ENCODE measurements around the gene ROR1.

Gene ROR1

DNA sequence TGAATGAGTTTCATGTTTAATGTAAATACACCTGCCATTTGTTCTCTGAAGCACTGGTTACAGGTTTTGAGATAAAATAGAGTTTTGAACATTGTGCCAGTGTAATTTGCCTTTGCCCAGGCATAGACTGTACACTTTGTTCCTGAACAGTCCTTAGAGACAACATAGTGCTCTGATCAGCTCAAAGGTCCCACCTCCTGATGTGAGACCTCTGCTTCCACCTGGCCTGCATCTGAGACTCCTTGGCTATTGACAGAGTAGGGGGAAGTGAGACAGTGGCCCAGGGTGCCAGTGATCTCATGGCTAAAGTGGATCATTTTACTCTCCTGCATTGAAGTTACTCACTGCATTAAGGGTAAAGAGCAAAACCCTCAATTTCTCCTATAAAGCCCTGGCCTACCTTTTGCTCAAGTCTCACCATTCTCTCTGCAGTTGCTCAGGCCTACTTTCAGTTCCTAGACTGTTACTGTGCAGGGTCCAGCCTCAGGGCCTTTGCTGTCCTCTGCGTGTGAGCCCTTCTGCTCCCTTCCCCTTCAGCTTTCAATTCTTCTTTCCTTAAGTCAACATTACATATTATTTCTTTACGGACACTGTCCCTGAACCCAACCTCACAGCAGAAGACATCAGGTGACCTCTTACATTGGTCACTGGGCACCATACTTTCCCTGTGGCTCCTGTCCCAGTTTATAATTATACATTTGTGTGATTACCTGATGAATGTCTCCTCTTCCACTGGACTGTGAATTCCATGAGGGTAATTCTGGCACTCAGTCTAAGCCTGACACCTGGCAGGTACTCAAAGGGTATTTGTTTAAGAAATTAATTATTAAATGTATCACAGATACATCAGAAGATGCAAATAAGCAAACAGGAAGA, 142.9 kb downstream of the ROR1 start:
- DNase-seq = no peak

DNA sequence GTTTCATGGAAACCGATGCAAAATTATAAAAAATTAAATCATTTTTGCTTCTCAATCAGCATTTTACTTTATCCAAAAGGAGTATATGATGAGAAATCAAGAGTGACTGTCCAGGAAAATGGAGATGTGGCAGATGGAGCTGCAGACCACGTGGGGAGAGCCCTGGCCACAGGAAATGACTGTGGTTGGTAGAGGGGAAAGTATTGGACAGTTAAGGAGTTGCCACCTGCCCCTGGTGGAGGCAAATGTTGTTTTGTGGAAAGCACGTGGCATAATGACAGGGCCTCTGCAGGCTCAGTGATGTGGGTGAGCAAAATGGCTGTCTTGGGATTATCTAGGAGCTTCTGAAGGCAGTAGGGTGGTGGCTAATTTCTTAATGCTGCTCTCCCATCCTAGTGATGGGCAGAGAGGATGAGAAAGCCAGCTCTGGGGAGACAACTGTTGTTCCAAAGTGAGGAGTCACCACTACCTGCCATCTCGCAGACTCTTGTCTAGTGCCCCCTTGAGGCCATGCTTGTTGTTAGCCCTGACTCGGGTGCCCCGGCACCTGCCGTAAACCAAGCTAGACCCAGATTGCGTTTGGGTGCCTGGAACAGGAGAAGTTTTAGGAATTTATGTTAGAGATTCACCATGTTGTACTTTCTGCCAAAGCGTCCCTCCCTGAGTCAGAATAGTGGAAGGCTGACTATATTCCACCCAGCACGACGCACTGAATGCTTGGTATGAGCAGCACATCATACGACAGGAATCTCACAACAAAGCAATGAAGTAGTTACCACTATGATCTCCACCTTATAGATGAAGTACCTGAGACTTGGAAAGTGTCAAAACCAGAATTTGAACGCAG, 144.0 kb downstream of the ROR1 start:
- DNase-seq = peak; percentile 20

DNA sequence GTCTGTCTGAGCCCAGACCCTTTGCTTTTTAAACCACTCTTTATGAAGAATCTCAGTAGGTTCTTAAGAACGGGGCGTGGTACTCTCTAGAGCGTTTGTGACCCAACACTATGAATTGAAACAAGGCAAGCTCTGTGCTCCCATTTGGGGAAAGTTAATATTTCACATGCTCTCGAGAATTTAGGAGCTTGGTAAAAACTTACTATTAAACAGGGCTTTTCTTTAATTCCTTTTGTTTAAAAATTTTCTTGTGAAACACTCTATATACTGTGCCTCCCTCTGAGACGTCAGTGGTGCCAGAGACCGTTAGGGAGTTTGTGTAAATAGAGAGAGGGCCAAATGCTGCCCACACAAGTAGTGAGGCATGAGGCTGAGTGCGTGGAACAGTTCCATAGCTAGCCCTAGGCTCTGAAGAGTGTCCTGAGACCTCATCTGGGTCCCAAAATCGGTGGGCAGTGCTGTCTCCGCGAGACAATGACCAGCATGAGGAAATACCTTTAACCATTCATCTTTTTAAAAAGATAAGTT, 144.7 kb downstream of the ROR1 start:
- no peak for DNase-seq

DNA sequence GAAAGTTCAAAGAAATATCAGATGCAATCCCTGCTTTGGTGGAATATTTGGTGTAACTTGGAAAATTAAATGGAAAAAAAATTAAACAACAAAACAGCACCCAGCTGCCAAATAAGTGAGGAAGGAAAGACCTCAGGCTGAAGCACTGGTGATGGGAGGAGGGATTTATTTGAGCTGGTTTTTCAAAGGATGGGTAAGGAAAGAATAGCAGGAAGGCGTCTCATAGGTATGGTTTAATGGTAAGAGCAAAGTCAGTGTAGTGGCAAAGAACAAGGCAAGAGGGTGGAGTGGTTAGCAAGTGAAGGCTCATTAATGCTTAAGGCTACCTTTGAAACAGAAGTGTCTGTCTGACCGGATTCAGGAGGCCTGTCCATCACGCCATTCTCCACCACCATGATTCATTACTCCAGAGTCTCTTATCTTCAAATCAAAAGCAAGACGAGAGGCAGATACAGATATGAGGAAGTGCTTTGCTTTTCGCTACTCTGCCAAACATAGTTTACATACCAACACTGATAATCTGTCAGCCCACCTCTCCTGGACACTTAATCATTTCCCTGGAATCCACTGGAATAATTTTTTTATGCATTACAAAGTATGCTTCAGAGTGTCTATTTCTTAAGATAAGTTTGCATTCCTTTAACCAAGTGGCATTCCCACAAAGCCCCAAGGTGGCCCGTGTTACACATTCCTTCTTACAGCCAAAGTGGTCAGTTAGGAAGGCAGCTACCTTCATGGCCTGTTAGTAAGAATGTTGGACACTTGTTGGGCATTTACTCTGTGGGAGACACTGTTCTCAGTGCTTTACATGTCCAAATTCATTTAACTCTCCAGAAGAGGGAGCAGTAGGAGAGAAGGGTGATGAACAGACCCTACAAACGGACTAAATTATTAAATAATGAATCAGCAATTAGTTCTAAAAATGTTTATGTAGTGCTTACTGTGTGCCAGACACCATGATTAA, 146.6 kb downstream of the ROR1 start:
- no peak for DNase-seq

DNA sequence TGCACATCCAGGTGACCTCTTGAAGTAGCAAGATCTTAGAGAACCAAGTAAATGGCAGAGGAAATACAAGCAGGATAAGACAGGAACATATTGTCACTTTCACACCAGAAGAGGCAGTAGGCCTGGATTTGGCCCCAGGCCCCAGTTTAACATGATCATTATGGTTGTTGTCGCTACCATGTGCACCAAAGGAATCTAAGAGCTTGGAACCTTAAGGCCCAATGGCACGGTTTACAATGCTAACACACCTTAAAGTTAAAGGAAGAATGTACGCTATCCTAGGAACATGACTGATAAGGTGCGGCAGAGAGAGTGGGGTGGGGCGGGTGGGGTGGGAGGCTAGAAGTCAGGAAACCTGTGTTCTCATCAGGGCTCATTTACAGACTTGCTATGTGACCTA, 147.5 kb downstream of the ROR1 start:
- no peak for DNase-seq

DNA sequence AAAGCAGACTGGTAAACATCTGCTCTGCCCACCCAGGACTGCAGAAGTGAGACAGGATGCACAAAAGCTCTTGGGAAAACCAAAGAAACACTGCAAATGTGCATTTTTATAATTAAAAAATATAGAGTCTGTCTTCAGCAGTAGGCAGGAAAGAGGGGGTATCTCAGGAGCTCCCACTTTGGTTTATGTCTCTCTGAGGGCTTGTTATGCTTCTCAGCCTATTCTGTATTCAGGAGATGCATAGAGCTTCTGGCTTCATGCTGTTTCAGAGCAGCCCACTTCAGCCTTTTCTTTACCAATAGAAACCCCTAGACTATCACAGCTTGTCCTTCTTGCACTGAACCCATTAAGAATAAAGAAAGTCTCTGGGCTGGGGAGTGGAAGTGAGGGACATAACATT, 148.0 kb downstream of the ROR1 start:
- DNase-seq = no peak

DNA sequence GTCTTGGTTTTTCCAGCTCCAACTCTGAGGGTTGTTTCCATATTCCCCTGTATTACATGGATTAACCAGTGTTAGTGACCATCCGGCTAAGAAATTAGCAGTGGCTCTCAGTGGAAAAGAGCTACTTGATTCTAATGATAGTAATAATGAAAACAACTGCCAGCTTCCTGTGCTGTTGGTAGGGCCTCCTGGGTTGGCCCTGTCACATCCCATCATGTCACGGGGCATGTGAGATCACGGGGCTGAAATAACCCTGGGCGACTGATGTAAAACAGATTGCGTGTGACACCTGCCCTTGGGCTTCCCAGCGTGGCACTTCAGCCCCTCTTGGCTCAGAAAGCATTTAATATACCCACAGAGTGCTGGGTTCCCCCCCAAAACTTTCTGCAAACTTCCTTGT, 149.0 kb downstream of the ROR1 start:
- no peak for DNase-seq

DNA sequence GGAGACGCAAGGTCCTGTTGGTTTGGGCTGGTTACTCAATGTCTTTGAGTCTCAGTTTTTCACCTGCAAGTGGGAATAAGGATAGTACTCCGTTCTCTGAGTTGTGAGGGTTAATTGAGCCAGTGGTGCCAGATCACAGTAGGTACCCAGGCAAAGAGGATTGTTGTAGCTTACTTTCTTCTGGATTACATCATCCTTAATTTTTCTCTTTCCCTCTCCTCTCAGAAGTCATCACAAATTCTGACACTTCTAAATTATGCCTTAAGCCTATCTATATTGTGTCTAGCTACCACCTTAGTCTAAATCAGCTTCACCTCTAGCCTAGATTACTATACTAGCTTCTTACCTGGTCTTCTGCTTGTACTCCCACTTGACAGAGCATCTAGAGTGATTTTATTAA, 149.5 kb downstream of the ROR1 start:
- no peak for DNase-seq

DNA sequence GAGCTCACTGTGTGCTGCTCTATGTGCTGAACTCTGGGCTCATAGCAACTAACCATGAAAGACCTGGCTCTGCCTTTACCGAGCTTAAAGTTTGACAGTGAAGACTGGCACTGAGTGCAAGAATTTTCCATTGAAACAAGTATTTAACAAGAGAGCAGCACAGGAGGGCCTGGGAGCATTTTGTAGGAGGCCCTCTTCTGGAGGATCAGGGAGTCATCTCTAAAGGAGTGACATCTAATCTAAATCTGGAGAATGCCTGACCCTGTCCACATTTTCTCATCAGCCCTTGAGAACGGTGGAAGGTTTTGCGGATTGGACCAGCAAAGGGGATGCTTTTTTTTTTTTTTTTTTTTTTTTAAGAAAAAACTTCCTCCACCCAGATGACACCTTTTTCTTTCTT, 150.8 kb downstream of the ROR1 start:
- no peak for DNase-seq

DNA sequence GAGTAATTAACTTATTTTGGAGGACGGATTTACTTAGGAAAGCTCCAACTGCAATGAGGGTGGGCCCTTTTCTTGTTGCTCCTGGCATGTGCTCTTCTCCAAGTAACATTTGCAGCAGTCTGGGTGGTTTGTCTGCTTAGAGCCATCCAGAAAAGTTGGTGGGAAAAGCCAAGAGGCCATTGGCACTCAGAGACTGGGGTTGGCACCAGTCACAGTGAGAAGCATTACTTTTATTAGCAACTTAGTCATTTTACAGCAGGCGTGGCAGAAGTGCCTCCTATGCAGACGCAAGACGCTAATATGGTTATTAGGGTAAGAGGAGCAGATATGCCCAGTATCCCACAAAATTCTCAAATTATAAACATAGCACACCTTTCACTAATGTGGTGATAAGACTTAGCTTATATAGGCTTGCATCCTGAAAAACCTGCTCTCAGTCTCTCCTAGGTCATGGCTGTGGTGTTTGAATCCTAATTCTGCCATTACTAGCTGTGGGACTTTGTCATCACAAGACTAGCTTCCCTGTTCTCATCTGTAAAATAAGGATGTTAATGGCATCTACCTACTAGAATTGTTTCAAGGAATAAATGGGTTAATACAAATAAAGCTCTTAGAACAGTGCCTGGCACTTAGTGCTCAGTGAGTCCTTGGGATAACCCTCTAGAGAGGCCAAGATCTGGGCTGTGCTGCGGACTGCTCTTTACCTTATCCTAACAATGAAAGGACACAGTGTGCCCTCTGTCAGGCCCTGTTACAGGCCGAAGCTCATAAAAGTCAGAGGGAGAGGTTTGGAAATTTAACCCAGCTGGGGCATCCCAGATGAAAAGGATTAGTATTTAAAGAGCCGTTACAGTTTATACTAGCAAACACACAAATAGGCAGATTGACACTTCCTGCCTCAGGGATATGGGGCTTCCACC, 154.6 kb downstream of the ROR1 start:
- no peak for DNase-seq

DNA sequence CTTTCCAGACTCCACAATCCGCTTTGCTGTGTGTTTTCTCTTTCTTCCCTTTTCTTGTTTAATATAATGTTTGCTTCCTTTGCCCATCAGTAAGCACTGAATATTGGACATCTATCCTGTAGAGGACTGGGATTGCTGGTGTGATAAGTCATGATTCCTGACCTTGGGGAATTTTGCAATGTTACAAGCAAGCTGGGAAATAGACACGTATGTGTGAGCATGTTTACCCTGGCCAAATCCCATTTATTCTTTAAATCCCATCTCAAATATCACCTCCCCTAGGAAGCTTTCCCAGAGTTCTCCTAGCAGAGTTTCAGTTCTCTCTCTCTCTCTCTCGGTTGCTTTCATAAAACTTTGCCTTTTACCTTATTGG, 155.3 kb downstream of the ROR1 start:
- no peak for DNase-seq

DNA sequence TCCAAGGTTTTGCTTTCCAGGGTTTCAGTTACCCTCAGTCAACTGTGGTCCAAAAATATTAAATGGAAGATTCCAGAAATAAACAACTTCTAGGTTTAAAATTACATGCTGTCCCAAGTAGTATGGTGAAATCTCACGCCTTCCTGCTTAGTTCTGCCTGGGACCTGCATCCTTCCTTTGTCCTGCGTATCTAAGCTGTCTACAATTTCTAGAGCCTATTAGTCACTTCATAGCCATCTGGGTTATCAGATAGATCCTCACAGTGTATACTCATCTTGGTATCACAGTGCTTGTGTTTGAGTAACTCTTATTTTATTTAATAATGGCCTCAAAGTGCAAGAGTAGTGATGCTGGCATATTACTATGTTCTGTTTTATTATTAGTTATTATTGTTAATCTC, 157.7 kb downstream of the ROR1 start:
- DNase-seq = no peak

DNA sequence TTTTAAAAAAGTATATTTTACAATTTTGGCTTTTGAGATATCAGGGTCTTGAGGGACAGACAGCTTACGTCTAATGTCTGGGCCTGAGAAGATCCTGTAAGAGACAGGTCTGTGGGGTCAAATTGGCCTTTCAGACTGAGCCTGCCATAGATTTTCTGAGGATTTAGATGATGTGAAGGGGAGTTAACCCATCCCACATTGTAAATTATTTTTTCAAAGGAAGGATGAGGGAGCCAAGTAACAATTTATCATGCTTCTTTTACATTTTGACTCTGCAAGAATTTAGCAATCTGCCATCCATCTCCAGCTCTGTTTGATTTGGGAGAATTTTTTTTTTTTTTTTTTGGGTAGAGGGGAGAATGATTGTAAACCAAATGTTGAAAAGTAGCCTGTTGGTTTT, 160.9 kb downstream of the ROR1 start:
- DNase-seq = no peak

DNA sequence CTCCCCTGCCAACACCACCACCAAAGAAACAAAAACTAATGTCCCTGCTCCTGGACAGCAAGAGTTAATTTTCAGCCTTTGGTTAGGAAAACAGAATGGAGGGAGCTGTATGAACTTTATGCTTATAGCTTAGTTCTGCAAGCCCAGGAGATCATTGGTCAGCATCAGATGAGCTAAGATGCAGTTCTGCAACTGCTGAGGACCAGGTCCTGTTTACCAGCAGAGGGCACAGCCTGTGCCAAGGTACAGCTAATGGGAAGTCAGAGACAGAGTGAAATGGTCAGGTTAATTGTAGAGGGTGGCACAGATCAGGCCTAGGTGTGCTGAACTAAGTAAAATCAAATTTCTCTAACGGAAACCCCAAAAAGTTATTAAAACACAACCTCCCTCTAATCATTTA, 161.3 kb downstream of the ROR1 start:
- no peak for DNase-seq

DNA sequence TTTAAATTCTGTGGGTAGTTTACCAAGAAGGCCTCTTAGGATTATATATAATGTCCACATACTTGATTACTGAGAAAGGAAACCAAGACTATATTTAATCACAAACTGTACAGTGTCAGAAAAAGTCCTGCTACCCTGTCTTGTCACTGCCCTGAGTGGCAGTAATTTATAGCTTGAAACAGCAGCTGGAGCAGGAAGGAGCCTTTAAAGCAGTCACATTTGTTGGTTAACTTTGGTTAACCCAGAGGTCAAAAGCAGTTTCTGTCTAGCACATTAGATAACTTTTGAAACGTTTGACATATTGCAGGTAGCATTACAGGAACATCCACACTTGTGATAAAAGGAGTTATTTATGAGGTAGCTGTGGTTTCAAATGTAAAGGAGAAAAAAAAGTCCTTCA, 161.7 kb downstream of the ROR1 start:
- DNase-seq = no peak

DNA sequence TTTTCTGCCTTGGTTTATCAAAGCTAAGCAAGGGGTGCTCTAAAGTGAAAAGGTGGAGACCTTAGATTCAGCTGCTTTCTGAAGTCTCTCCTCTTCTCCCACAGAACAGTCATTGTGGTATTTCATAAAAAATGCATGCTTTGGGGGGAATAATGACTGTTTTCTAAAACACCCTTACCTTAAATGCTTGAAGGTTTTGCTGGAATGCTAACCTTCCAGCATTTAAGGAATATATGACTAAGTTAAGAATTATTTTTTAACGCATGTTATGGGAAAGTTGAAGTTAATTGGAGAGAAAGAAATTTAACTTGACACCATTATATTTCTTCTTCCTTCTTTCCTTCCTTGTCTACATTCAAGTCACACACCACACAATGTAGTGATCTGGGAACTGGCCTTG, 162.5 kb downstream of the ROR1 start:
- no peak for DNase-seq

DNA sequence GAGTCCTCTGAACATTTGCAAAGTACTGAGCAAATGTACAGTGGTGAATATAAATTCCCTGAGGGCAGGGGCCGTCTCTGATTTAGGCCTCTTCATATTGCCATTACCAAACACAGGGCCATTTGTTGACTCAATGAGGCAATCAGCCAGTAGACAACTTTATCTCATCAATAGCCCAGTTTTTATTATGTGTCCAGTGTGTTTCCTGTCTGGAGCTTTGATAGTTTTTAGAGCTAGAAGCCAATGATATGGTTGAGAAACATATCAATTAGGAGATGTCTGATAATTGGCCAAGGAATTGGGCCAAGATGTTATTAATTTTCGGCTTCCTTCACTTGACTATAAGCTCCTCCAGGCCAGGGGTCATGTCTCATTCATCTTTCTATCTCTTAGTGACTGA, 163.0 kb downstream of the ROR1 start:
- DNase-seq = no peak

DNA sequence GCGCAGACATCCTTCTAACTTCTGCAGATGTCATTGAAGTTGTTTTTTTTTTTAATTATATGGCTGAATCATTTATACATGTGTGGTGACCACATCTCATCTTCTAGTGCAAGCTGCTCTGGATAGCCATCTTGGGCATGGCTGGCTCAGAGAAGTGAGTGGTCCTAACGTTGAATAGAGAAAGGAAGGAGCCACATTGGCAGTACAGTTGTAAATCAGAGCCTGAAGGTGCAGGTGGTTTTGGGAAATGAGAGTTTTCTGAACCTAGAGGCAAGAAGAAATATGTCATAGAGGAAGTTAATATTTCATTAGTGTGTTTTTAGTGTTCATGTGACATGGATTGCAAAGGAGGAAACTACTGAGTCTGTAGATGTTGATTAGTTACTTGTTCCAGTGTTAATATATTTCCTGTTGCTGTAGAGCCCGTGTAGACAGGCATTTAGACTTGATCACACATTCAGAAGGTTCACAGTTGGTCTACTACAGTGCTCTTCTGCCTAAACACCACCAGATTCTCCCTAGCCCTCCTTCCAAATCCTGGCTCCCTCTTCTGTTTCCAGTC, 163.7 kb downstream of the ROR1 start:
- DNase-seq = no peak

DNA sequence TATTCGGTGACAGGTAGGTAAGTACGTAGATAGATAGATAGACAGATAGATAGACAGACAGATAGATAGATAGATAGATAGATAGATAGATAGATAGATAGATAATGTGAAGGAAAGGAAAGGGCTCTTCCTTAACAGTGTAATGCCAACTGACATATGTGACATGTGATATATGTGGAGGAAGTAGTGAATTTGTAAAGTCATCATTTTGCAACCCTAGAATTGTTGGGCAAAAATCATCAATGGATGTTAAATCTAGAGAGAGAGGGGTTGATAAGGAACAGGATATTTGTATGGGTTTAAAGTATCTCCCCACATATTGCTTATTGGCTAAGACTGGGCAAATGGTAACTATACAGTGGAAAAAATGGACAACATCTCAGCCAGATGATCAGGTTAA, 166.6 kb downstream of the ROR1 start:
- no peak for DNase-seq

DNA sequence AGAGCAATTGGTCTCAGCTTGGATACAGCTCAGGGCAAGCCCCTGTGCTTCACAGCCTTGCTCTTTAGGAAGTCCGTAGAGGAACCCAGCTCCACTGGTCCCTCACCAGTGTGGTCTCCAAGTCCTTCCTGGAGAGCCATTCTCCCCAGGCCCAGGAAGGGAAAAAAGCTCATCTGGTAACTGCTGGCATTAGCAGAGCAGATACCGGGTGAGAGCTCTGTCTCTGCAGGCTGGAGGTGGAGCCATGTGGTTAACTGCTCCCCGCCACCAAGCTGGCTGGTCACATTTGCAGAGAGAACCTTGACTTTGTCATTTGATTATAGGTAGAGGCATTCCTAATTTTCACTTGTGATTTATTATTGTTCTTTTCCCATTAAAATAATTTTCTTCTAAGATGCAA, 169.6 kb downstream of the ROR1 start:
- DNase-seq = no peak

DNA sequence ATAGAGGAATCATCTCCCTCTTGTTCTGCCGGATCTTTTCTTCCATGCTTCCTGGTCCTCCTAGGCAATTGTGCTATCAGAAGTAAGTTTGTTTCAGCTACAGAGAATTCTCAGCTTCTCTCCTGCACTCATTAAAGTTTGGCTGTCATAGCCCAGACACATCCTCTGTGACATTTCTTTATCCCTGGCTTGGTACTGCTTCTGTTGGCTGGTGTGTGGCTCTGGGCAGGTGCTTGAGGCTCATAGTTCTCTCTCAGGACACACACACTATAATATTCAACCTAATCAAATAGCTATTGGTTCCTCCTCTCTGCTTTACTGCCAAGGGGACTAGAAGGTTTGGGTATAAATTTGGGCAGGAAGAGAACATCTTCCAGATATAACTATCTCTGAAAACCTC, 172.1 kb downstream of the ROR1 start:
- no peak for DNase-seq

All from stimulated activated CD4-positive, alpha-beta T cell treated with anti-CD3 and anti-CD28 coated beads, Interleukin-1b, Interleukin-23, amount 100 ng/mL, for 48 hours (primary cell).